ENCODE results near the gene ATG4B. TPM values are rescaled to one million over a fixed set of nuclear protein-coding genes. Genes with fewer than 3 reads are reported as not detected.

The ATG4B gene
- polyA plus RNA-seq, 1 donor, result 79.8 TPM

GRCh38 chr2:241720560-241720959 is 83.1 kb downstream of the ATG4B start:
- Histone ChIP-seq H3K27ac (ENCODE audit: low read length) (no peak overlapping the region), H3K36me3 (ENCODE audit: control insufficient read depth, insufficient read depth, low read length) (peaks cover 75% of the 10 kb centered on the region), H3K9me3 (ENCODE audit: control insufficient read depth, low read depth, low read length) (peaks cover 51% of the 10 kb centered on the region), H3K4me3 (ENCODE audit: low read length) (no peak overlapping the region), H3K27me3 (ENCODE audit: control insufficient read depth, insufficient read depth, low read length) (no peaks in the 10 kb centered on the region), H3K4me1 (ENCODE audit: control insufficient read depth, insufficient read depth, low read length) (no peaks in the 10 kb centered on the region)
- no CpG with 5 or more reads among the region's 15 CpGs for WGBS (ENCODE audit: insufficient coverage, low lambda C conversion rate)
- DNase-seq, result no peak

GRCh38 chr2:241721852-241722251 is 84.4 kb downstream of the ATG4B start:
- Histone ChIP-seq H3K27me3 (ENCODE audit: control insufficient read depth, insufficient read depth, low read length) (no peaks in the 10 kb centered on the region), H3K9me3 (ENCODE audit: control insufficient read depth, low read depth, low read length) (peaks cover 56% of the 10 kb centered on the region), H3K4me1 (ENCODE audit: control insufficient read depth, insufficient read depth, low read length) (no peaks in the 10 kb centered on the region), H3K4me3 (ENCODE audit: low read length) (no peak overlapping the region), H3K36me3 (ENCODE audit: control insufficient read depth, insufficient read depth, low read length) (peaks cover 68% of the 10 kb centered on the region), H3K27ac (ENCODE audit: low read length) (no peak overlapping the region)
- WGBS (ENCODE audit: insufficient coverage, low lambda C conversion rate), result no CpG with 5 or more reads among the region's 12 CpGs
- no peak for DNase-seq

- Histone ChIP-seq H3K4me3 (ENCODE audit: low read length) (no peak overlapping the region), H3K36me3 (ENCODE audit: control insufficient read depth, insufficient read depth, low read length) (peaks cover 63% of the 10 kb centered on the region), H3K27me3 (ENCODE audit: control insufficient read depth, insufficient read depth, low read length) (no peaks in the 10 kb centered on the region), H3K4me1 (ENCODE audit: control insufficient read depth, insufficient read depth, low read length) (no peaks in the 10 kb centered on the region), H3K27ac (ENCODE audit: low read length) (no peak overlapping the region), H3K9me3 (ENCODE audit: control insufficient read depth, low read depth, low read length) (peaks cover 56% of the 10 kb centered on the region)
- no CpG with 5 or more reads among the region's 21 CpGs for WGBS (ENCODE audit: insufficient coverage, low lambda C conversion rate)
- DNase-seq, result no peak
These were observed 85.5 kb downstream of the ATG4B start for GRCh38 chr2:241722896-241723454.

Other genes with a start within 250 kb of the ATG4B start
- 135 TPM for gene STK25, start 129.1 kb upstream of the ATG4B start, polyA plus RNA-seq
- gene BOK, start 78.9 kb upstream of the ATG4B start, polyA plus RNA-seq, result 8.8 TPM
- gene THAP4, start 535 bp upstream of the ATG4B start, polyA plus RNA-seq, result 35.7 TPM
- gene DTYMK, start 49.1 kb downstream of the ATG4B start, polyA plus RNA-seq, result 25.5 TPM
- gene ING5, start 64.3 kb downstream of the ATG4B start, polyA plus RNA-seq, result 44.2 TPM
- 47.1 TPM for gene D2HGDH, start 96.9 kb downstream of the ATG4B start, polyA plus RNA-seq
- gene GAL3ST2, start 139.1 kb downstream of the ATG4B start, polyA plus RNA-seq, result 0.31 TPM
- gene NEU4, start 171.5 kb downstream of the ATG4B start, polyA plus RNA-seq, result 0.67 TPM
- gene PDCD1, start 221.2 kb downstream of the ATG4B start, polyA plus RNA-seq, result 0.31 TPM
- gene RTP5, start 232.0 kb downstream of the ATG4B start, polyA plus RNA-seq, result 0.07 TPM